Mammary epithelial cell (primary cell): ENCODE data around the gene C2CD4A.

ENCODE experiments used
- EZH2 ChIP-seq: IDR thresholded peaks from 2 replicates; pipeline ENCODE4 v1.6.1; 2012; ENCODE audit warnings: low read length, inconsistent platforms, borderline replicate concordance
- TF ChIP-seq, protein P1 (sequence below), 2 donors: IDR thresholded peaks in 1 of 2; conservative IDR thresholded peaks in 1 of 2; 2 replicates each; pipeline ENCODE4 v1.5.1; 2011 to 2012; ENCODE audit warnings: inconsistent platforms in 2 of 2, low read length in 2 of 2, mild to moderate bottlenecking in 2 of 2, control low read depth in 1 of 2, low read depth in 1 of 2; ENCODE audit not compliant: insufficient read depth in 1 of 2; ENCODE audit errors: extremely low read depth in 1 of 2

- TF ChIP-seq, protein P1, sequence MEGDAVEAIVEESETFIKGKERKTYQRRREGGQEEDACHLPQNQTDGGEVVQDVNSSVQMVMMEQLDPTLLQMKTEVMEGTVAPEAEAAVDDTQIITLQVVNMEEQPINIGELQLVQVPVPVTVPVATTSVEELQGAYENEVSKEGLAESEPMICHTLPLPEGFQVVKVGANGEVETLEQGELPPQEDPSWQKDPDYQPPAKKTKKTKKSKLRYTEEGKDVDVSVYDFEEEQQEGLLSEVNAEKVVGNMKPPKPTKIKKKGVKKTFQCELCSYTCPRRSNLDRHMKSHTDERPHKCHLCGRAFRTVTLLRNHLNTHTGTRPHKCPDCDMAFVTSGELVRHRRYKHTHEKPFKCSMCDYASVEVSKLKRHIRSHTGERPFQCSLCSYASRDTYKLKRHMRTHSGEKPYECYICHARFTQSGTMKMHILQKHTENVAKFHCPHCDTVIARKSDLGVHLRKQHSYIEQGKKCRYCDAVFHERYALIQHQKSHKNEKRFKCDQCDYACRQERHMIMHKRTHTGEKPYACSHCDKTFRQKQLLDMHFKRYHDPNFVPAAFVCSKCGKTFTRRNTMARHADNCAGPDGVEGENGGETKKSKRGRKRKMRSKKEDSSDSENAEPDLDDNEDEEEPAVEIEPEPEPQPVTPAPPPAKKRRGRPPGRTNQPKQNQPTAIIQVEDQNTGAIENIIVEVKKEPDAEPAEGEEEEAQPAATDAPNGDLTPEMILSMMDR (conservative IDR thresholded peaks at IDR 0.05 in 1 of 2, IDR thresholded peaks at IDR 0.05 in 1 of 2; ENCODE audit: extremely low read depth in 1 of 2, insufficient read depth in 1 of 2, low read depth in 1 of 2, low read length in 2 of 2), result no peak
- no peak for TF ChIP-seq EZH2
Observed at GRCh38 chr15:62093809-62094208, 27.0 kb downstream of the C2CD4A start.
